SJCRH30 (cell line): ENCODE results near the gene MRPL55. TPM values are rescaled to one million over a fixed set of nuclear protein-coding genes. Genes with fewer than 3 reads are reported as not detected.

Source experiments
- DNase-seq, 2 experiments: peaks; one replicate each; pipeline ENCODE4 v3.0.0-alpha.2; 2015 to 2020
- H3K27ac ChIP-seq: fragments of 250-450 bp; sonication (Bioruptor Pico); 2 replicates; pipeline ENCODE4 v1.5.1; 2020; ENCODE audit warnings: mild to moderate bottlenecking, moderate library complexity
- H3K27me3 ChIP-seq: fragments of 250-450 bp; sonication (Bioruptor Pico); 2 replicates; pipeline ENCODE4 v1.5.1; 2020; ENCODE audit warnings: mild to moderate bottlenecking, moderate library complexity
- H3K36me3 ChIP-seq: fragments of 250-450 bp; sonication (Bioruptor Pico); 2 replicates; pipeline ENCODE4 v1.5.1; 2020; ENCODE audit warnings: mild to moderate bottlenecking, moderate library complexity
- H3K4me1 ChIP-seq: fragments of 250-450 bp; sonication (Bioruptor Pico); 2 replicates; pipeline ENCODE4 v1.5.1; 2020; ENCODE audit warnings: mild to moderate bottlenecking, moderate library complexity
- H3K4me3 ChIP-seq: fragments of 250-450 bp; sonication (Bioruptor Pico); 2 replicates; pipeline ENCODE4 v1.5.1; 2020; ENCODE audit warnings: mild to moderate bottlenecking, moderate library complexity
- H3K9me3 ChIP-seq: fragments of 250-450 bp; sonication (Bioruptor Pico); replicated peaks from 2 replicates; pipeline ENCODE4 v1.5.1; 2020; ENCODE audit warnings: mild to moderate bottlenecking, moderate library complexity
- total RNA-seq: library from RNA; depleted of rRNA; stranded (reverse); fragments of >200 nt; shearing (Covaris generic); gene quantifications from 2 replicates; pipeline ENCODE4 v1.2.3, GENCODE V29; 2014

MRPL55 gene
- total RNA-seq, 1 experiment from 2014 or later: 48.5 TPM

- Histone ChIP-seq H3K4me3 (no peak overlapping the region), H3K4me1 (peaks cover 13% of the 10 kb centered on the region), H3K27me3 (no peaks in the 10 kb centered on the region), H3K9me3 (no peaks in the 10 kb centered on the region), H3K36me3 (no peaks in the 10 kb centered on the region), H3K27ac (peak overlapping the region; percentile 26; the same call in 1 of the 2 replicates)
- no peak for DNase-seq
Measured at GRCh38 chr1:228073061-228073856, 35.8 kb downstream of the MRPL55 start.

GRCh38 chr1:228072658-228073043, 36.4 kb downstream of the MRPL55 start:
- Histone ChIP-seq H3K4me1 (peaks cover 13% of the 10 kb centered on the region), H3K4me3 (no peak overlapping the region), H3K36me3 (no peaks in the 10 kb centered on the region), H3K9me3 (no peaks in the 10 kb centered on the region), H3K27ac (no peak overlapping the region), H3K27me3 (no peaks in the 10 kb centered on the region)
- DNase-seq: no peak

GRCh38 chr1:228071839-228072657, 37.1 kb downstream of the MRPL55 start:
- no peaks in the 10 kb centered on the region for H3K9me3 ChIP-seq
- peaks cover 13% of the 10 kb centered on the region for H3K4me1 ChIP-seq
- H3K27me3 ChIP-seq: no peaks in the 10 kb centered on the region
- H3K4me3 ChIP-seq: no peak overlapping the region
- H3K27ac ChIP-seq: no peak overlapping the region
- no peak for DNase-seq
- H3K36me3 ChIP-seq: no peaks in the 10 kb centered on the region

GRCh38 chr1:228070851-228071250, 38.2 kb downstream of the MRPL55 start:
- Histone ChIP-seq H3K27ac (no peak overlapping the region), H3K4me3 (no peak overlapping the region), H3K36me3 (no peaks in the 10 kb centered on the region), H3K4me1 (peaks cover 13% of the 10 kb centered on the region), H3K27me3 (no peaks in the 10 kb centered on the region; the same call in 1 of the 2 replicates), H3K9me3 (no peaks in the 10 kb centered on the region)
- no peak for DNase-seq

GRCh38 chr1:228070173-228070572, 38.9 kb downstream of the MRPL55 start:
- Histone ChIP-seq H3K36me3 (no peaks in the 10 kb centered on the region), H3K27me3 (no peaks in the 10 kb centered on the region; the same call in 1 of the 2 replicates), H3K27ac (no peak overlapping the region), H3K4me3 (no peak overlapping the region), H3K4me1 (peaks cover 13% of the 10 kb centered on the region), H3K9me3 (no peaks in the 10 kb centered on the region)
- DNase-seq: no peak

- H3K4me3 ChIP-seq: no peak overlapping the region
- H3K9me3 ChIP-seq: no peaks in the 10 kb centered on the region
- H3K36me3 ChIP-seq: no peaks in the 10 kb centered on the region
- no peaks in the 10 kb centered on the region; the same call in 1 of the 2 replicates for H3K27me3 ChIP-seq
- H3K4me1 ChIP-seq: peaks cover 5% of the 10 kb centered on the region; the same call in 1 of the 2 replicates
- no peak for DNase-seq
- H3K27ac ChIP-seq: no peak overlapping the region
Measured at GRCh38 chr1:228068359-228068758, 40.7 kb downstream of the MRPL55 start.

GRCh38 chr1:228066891-228067654, 42.0 kb downstream of the MRPL55 start:
- Histone ChIP-seq H3K9me3 (no peaks in the 10 kb centered on the region), H3K27ac (no peak overlapping the region)

GRCh38 chr1:228066416-228066815, 42.7 kb downstream of the MRPL55 start:
- DNase-seq: no peak
- no peak overlapping the region for H3K27ac ChIP-seq
- H3K4me3 ChIP-seq: no peak overlapping the region
- no peaks in the 10 kb centered on the region for H3K36me3 ChIP-seq
- H3K9me3 ChIP-seq: no peaks in the 10 kb centered on the region
- no peaks in the 10 kb centered on the region; the same call in 1 of the 2 replicates for H3K27me3 ChIP-seq
- H3K4me1 ChIP-seq: no peaks in the 10 kb centered on the region

More at GRCh38 chr1:228066891-228067654, 42.0 kb downstream of the MRPL55 start:
- Histone ChIP-seq H3K4me1 (no peaks in the 10 kb centered on the region), H3K27me3 (no peaks in the 10 kb centered on the region; the same call in 1 of the 2 replicates), H3K4me3 (no peak overlapping the region), H3K36me3 (no peaks in the 10 kb centered on the region)
- no peak for DNase-seq

GRCh38 chr1:228065543-228066347, 43.4 kb downstream of the MRPL55 start:
- no peak for DNase-seq
- Histone ChIP-seq H3K4me1 (no peaks in the 10 kb centered on the region), H3K36me3 (no peaks in the 10 kb centered on the region), H3K27me3 (no peaks in the 10 kb centered on the region; the same call in 1 of the 2 replicates), H3K4me3 (no peak overlapping the region), H3K27ac (no peak overlapping the region), H3K9me3 (no peaks in the 10 kb centered on the region)

- Histone ChIP-seq H3K36me3 (no peaks in the 10 kb centered on the region), H3K27me3 (no peaks in the 10 kb centered on the region; the same call in 1 of the 2 replicates), H3K27ac (no peak overlapping the region), H3K4me3 (no peak overlapping the region), H3K9me3 (no peaks in the 10 kb centered on the region), H3K4me1 (no peaks in the 10 kb centered on the region)
- no peak for DNase-seq
Measured at GRCh38 chr1:228064741-228065542, 44.2 kb downstream of the MRPL55 start.

GRCh38 chr1:228064296-228064695, 44.8 kb downstream of the MRPL55 start:
- no peaks in the 10 kb centered on the region; the same call in 1 of the 2 replicates for H3K27me3 ChIP-seq
- no peak overlapping the region for H3K4me3 ChIP-seq
- DNase-seq: no peak
- no peaks in the 10 kb centered on the region for H3K4me1 ChIP-seq
- no peaks in the 10 kb centered on the region for H3K9me3 ChIP-seq
- no peak overlapping the region for H3K27ac ChIP-seq
- no peaks in the 10 kb centered on the region for H3K36me3 ChIP-seq

- no peak overlapping the region for H3K4me3 ChIP-seq
- no peaks in the 10 kb centered on the region for H3K9me3 ChIP-seq
- no peaks in the 10 kb centered on the region; the same call in 1 of the 2 replicates for H3K27me3 ChIP-seq
- H3K4me1 ChIP-seq: no peaks in the 10 kb centered on the region
- no peak overlapping the region for H3K27ac ChIP-seq
- no peak for DNase-seq
- no peaks in the 10 kb centered on the region for H3K36me3 ChIP-seq
Measured at GRCh38 chr1:228063251-228064191, 45.6 kb downstream of the MRPL55 start.
